ENCODE measurements around the gene CRX.
"Not testable (repeated sequence)": the region's sequence is repeated elsewhere in the genome, so short reads cannot be mapped to it uniquely, and the experiment has no call there.

Gene CRX

GRCh38 chr19:47802521-47803043 is 19.2 kb upstream of the CRX start:
- FAIRE-seq (no peak), DNase-seq (ENCODE audit: insufficient read length, low spot score) (no peak)
- no peak for TF ChIP-seq PAX5 (IDR thresholded peaks at IDR 0.05; ENCODE audit: insufficient read depth, low read length, severe bottlenecking)
- no peak for TF ChIP-seq SPI1 (IDR thresholded peaks at IDR 0.05; ENCODE audit: low read depth, low read length)
- TF ChIP-seq POLR2AphosphoS5 (IDR thresholded peaks at IDR 0.05; ENCODE audit: low read depth, low read length): no peak
- TF ChIP-seq TAF1 (IDR thresholded peaks at IDR 0.05; ENCODE audit: low read depth, low read length): no peak
- no peak for TF ChIP-seq POU2F2 (IDR thresholded peaks at IDR 0.05; ENCODE audit: low read depth, low read length)
- TF ChIP-seq POLR2A (IDR thresholded peaks at IDR 0.05; ENCODE audit: low read depth, low read length): no peak

- not testable (repeated sequence) for FAIRE-seq; DNase-seq (ENCODE audit: insufficient read length, low spot score)
These were observed 18.6 kb upstream of the CRX start for GRCh38 chr19:47803148-47803547.

- not testable (repeated sequence) for FAIRE-seq; DNase-seq (ENCODE audit: insufficient read length, low spot score)
These were observed 18.1 kb upstream of the CRX start for GRCh38 chr19:47803671-47804070.

DNA sequence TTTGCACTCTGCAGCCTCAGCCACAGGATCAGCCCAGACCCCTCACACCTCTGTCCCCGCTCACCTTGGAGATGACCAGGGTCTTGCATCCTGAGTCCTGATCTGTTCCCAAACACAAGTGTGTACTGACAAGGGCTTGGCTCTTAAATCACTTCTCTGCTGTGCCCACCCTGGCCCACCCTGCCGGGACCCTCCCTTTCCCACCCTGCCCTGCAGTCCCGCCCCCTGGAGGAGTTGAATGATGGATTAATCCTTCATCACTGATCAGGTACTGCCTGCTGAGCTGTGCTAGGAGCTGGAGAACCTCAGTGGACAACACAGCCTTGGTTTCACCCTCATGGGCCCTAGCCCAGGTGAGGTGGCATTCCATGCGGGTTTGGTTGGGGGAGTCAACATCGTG is 17.3 kb upstream of the CRX start, which contains the start of gene TPRX1:
Gene TPRX1, minus strand, starts transcription at position 101 of the 400 bp plus-strand sequence. Its CDS starts 12 bp downstream, at position 89.
- not testable (repeated sequence) for DNase-seq (ENCODE audit: insufficient read length, low spot score); FAIRE-seq

DNA sequence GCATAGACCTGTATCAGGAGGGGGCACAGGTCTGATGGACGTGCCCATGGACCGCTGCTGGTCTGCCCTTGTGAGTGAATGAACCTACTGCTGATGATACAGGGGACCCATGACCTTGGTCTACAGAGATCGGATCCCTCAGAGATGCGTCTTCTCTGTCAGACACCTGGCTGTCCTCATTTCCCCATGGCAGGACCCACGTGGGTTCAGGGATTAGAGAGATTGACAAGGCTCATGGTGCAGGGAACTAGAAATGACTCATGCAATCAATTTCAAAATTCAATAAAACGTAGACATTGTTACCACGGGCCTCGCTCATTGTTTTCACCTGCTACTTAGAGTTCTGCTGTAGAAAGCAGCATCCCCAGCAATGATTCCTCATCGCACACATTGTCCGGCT is 16.4 kb upstream of the CRX start:
- DNase-seq (ENCODE audit: insufficient read length, low spot score) (no peak), FAIRE-seq (no peak)
- no peak for TF ChIP-seq SPI1 (IDR thresholded peaks at IDR 0.05; ENCODE audit: low read depth, low read length)
- no peak for TF ChIP-seq PAX5 (IDR thresholded peaks at IDR 0.05; ENCODE audit: insufficient read depth, low read length, severe bottlenecking)
- no peak for TF ChIP-seq POLR2AphosphoS5 (IDR thresholded peaks at IDR 0.05; ENCODE audit: low read depth, low read length)
- TF ChIP-seq POLR2A (IDR thresholded peaks at IDR 0.05; ENCODE audit: low read depth, low read length): no peak
- TF ChIP-seq POU2F2 (IDR thresholded peaks at IDR 0.05; ENCODE audit: low read depth, low read length): no peak
- TF ChIP-seq TAF1 (IDR thresholded peaks at IDR 0.05; ENCODE audit: low read depth, low read length): no peak

DNA sequence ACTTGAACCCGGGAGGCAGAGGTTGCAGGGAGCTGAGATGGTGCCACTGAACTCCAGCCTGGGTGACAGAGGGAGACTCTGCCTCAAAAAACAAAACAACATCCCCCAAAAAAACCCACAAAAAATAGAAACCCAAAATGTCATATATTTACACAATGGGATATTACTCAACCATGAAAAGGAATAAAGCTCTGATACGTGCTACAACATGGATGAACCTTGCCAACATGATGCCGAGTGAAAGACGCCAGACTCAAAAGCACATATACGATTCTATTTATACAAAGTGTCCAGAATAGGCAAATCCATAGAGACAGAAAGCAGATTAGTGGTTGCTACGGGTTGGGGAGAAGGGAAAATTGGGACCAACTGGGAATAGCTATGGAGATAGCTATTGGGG is 15.3 kb upstream of the CRX start:
- FAIRE-seq (no peak), DNase-seq (ENCODE audit: insufficient read length, low spot score) (no peak)
- TF ChIP-seq POLR2A (IDR thresholded peaks at IDR 0.05; ENCODE audit: low read depth, low read length) (no peak), POU2F2 (IDR thresholded peaks at IDR 0.05; ENCODE audit: low read depth, low read length) (no peak), TAF1 (IDR thresholded peaks at IDR 0.05; ENCODE audit: low read depth, low read length) (no peak), PAX5 (IDR thresholded peaks at IDR 0.05; ENCODE audit: insufficient read depth, low read length, severe bottlenecking) (no peak)

DNA sequence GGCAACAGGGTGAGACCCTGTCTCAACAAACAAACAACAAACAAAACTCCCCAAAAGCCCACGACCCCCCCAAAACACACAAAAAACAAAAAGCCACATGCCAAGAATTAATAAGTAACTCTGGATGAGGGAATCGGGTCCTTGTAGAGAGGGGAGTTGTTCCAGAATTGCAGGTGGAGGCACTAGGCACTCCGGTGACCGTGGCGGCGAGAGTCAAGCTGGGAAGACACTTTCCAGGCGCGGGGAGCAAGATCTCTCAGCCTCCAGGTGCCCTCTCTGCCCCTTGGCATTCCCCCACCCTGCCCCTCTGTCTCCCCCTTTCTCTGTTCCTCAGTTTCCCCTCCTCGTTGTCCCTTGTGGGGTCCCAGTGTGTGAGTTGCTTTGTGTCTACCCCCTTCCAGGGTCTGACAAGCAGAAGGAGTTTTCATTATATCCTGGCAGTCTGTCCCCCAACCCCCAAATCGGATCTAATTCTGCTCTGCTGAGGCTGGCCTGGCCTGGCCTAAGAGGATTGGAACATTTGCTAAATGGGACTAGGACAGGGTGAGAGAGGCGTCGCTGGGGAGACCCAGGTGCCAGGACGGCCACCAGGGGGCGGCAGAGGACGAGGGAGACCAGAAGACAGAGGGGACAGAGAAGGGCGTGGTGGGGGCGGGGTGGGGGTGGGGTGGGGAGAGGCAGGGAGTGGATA is 8.3 kb upstream of the CRX start:
- TF ChIP-seq TAF1 (IDR thresholded peaks at IDR 0.05; ENCODE audit: low read depth, low read length) (no peak), POU2F2 (IDR thresholded peaks at IDR 0.05; ENCODE audit: low read depth, low read length) (no peak), PAX5 (IDR thresholded peaks at IDR 0.05; ENCODE audit: insufficient read depth, low read length, severe bottlenecking) (no peak), SPI1 (IDR thresholded peaks at IDR 0.05; ENCODE audit: low read depth, low read length) (no peak), POLR2AphosphoS5 (IDR thresholded peaks at IDR 0.05; ENCODE audit: low read depth, low read length) (no peak), POLR2A (IDR thresholded peaks at IDR 0.05; ENCODE audit: low read depth, low read length) (no peak)
- FAIRE-seq (no peak), DNase-seq (ENCODE audit: insufficient read length, low spot score) (peak; percentile 80)

GRCh38 chr19:47813995-47814328 is 7.8 kb upstream of the CRX start:
- FAIRE-seq (no peak), DNase-seq (ENCODE audit: insufficient read length, low spot score) (no peak)
- TF ChIP-seq POLR2A (IDR thresholded peaks at IDR 0.05; ENCODE audit: low read depth, low read length) (no peak), TAF1 (IDR thresholded peaks at IDR 0.05; ENCODE audit: low read depth, low read length) (no peak), POLR2AphosphoS5 (IDR thresholded peaks at IDR 0.05; ENCODE audit: low read depth, low read length) (no peak), PAX5 (IDR thresholded peaks at IDR 0.05; ENCODE audit: insufficient read depth, low read length, severe bottlenecking) (no peak), SPI1 (IDR thresholded peaks at IDR 0.05; ENCODE audit: low read depth, low read length) (no peak), POU2F2 (IDR thresholded peaks at IDR 0.05; ENCODE audit: low read depth, low read length) (no peak)

- not testable (repeated sequence) for FAIRE-seq; DNase-seq (ENCODE audit: insufficient read length, low spot score)
These were observed 5.5 kb upstream of the CRX start for GRCh38 chr19:47816270-47816669.

GRCh38 chr19:47818221-47818620 is 3.5 kb upstream of the CRX start:
- FAIRE-seq: peak; percentile 66
- not testable (repeated sequence) for DNase-seq (ENCODE audit: insufficient read length, low spot score)

DNA sequence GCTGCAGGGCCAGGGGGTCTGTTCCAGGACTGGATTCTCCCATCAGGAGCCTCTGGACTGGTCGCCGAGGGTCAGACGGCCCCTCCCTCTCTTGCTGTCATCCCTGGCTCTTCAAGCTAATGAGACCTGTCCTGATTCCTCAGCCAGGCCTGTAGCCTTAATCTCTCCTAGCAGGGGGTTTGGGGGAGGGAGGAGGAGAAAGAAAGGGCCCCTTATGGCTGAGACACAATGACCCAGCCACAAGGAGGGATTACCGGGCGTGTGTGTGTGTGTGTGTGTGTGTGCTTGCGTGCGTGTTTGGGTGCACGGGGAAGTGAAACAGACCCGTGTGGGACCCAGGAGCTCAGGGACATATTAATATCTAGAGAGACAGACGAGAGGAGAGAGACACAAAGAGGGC is 1.9 kb upstream of the CRX start:
- no peak for DNase-seq (ENCODE audit: insufficient read length, low spot score)
- no peak for TF ChIP-seq POLR2AphosphoS5 (IDR thresholded peaks at IDR 0.05; ENCODE audit: low read depth, low read length)
- TF ChIP-seq SPI1 (IDR thresholded peaks at IDR 0.05; ENCODE audit: low read depth, low read length): peak; percentile 78
- no peak for TF ChIP-seq TAF1 (IDR thresholded peaks at IDR 0.05; ENCODE audit: low read depth, low read length)
- FAIRE-seq: no peak

DNA sequence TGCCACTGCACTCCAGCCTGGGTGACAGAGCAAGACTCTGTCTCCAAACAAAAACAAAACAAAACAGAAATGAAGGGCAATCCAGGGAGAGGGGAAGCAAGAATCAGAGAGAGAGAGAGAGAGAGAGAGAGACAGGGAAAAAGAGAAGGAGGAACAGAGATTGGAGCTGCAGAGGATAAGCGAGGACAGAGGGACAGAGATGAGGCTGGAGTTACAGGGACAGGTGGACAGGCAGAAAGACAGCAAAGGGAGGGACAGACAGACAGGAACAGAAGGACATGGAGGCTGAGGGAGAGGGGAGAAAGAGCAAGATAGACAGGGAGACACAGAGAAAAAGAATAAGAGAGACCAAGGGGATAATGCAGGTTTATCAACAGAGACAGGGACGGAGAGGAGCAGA is 1.3 kb upstream of the CRX start:
- DNase-seq (ENCODE audit: insufficient read length, low spot score): no peak
- TF ChIP-seq TAF1 (IDR thresholded peaks at IDR 0.05; ENCODE audit: low read depth, low read length): no peak
- no peak for FAIRE-seq

Measured in GM12891 (cell line).